Body of pancreas (tissue), 4 donors: ENCODE data around the gene IFI27L1.

ENCODE experiments used
- CTCF ChIP-seq, 7 experiments: fragments of 450-650 bp in 4 of 7; fragments of 200-600 bp in 3 of 7; sonication (generic) in 3 of 7; IDR thresholded peaks; one replicate each; pipeline ENCODE4 v1.5.1; 2016 to 2019; ENCODE audit warnings: antibody characterized with exemption in 7 of 7
- POLR2A ChIP-seq, 3 donors: fragments of 450-650 bp; IDR thresholded peaks; one replicate each; pipeline ENCODE4 v1.6.1; 2016; ENCODE audit warnings: antibody characterized with exemption in 3 of 3, mild to moderate bottlenecking in 2 of 3

- TF ChIP-seq CTCF (IDR thresholded peaks at IDR 0.05) (no peak), POLR2A (IDR thresholded peaks at IDR 0.05) (no peak)
Observed at GRCh38 chr14:94089479-94089878, 8.4 kb downstream of the IFI27L1 start.
